Measurements from ENCODE around the gene PLCB4. TPM values are rescaled to one million over a fixed set of nuclear protein-coding genes. Genes with fewer than 3 reads are reported as not detected.
A peak's percentile ranks its signal among the peaks of the same experiment; 100 is the strongest.

Gene PLCB4
- polyA plus RNA-seq, 1 donor (not counting 4 experiments of a cell fraction or from before 2014, with no cell fraction given), result 4.1 TPM

DNA sequence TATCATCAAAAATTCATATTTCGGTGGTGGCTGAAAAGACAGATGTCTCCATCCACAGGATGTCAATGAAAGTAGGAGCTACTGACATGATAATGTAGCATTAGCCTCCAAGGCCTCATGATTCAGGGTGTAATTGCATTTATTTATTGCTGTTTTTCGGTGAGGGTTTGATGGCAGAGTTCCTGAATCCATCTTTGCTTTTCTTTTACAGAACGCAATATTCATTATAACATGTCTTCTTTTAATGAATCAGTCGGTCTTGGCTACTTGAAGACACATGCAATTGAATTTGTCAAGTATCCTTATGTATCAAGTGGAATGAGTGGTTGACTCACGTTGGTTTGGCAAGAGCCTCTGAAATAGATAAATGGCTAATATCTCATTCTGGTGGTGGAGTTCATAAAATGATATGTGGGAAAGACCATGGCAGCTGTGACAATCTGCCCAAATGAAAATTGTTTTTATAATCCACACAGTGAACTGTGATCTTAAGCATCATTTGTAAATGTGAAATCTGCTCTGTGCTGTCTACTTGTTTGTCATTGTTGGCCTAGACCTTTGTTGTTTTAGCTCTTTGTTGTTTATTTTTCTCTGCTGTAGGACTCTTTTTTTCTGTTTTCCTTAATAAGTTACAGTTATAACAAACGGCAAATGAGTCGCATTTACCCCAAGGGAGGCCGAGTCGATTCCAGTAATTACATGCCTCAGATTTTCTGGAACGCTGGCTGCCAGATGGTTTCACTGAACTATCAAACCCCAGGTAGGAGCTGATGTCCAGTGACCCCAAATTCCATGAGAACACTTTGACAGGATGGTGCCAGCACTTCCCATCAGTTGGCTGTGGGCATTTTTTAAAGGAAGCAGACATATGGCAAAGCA is 339.8 kb downstream of the PLCB4 start:
- Histone ChIP-seq H3K9me3 (ENCODE audit: control insufficient read depth, low read depth, low read length) (no peaks in the 10 kb centered on the region), H3K36me3 (ENCODE audit: control insufficient read depth in 2 of 2, extremely low read depth in 1 of 2, insufficient read depth in 2 of 2, low read length in 2 of 2) (no peaks in the 10 kb centered on the region), H3K4me2 (ENCODE audit: control insufficient read depth, extremely low read depth, insufficient read depth, low read depth, low read length) (peak overlapping the region; percentile 45), H3K4me3 (ENCODE audit: control insufficient read depth in 2 of 3, extremely low read depth in 1 of 3, insufficient read depth in 2 of 3, low read depth in 1 of 3, low read length in 3 of 3) (no peak overlapping the region), H3K27me3 (ENCODE audit: control insufficient read depth, extremely low read depth, insufficient read depth, low read length) (no peaks in the 10 kb centered on the region), H3K27ac (ENCODE audit: control insufficient read depth, insufficient read depth, low read length) (no peak overlapping the region), H3K79me2 (ENCODE audit: control insufficient read depth, insufficient read depth, low read length) (no peaks in the 10 kb centered on the region), H4K20me1 (ENCODE audit: control insufficient read depth, extremely low read depth, insufficient read depth, low read length) (no peaks in the 10 kb centered on the region), H3K9me1 (ENCODE audit: control insufficient read depth, extremely low read depth, insufficient read depth, low read length) (no peaks in the 10 kb centered on the region), H2AFZ (ENCODE audit: control insufficient read depth, low read length) (no peak overlapping the region), H3K9ac (ENCODE audit: control insufficient read depth, extremely low read depth, insufficient read depth, low read length) (no peak overlapping the region), H3K4me1 (ENCODE audit: control insufficient read depth, extremely low read depth, insufficient read depth, low read length) (peaks cover 12% of the 10 kb centered on the region)
- no peak for TF ChIP-seq EZH2 (IDR thresholded peaks at IDR 0.05; ENCODE audit: low read length)
- TF ChIP-seq, protein P1, sequence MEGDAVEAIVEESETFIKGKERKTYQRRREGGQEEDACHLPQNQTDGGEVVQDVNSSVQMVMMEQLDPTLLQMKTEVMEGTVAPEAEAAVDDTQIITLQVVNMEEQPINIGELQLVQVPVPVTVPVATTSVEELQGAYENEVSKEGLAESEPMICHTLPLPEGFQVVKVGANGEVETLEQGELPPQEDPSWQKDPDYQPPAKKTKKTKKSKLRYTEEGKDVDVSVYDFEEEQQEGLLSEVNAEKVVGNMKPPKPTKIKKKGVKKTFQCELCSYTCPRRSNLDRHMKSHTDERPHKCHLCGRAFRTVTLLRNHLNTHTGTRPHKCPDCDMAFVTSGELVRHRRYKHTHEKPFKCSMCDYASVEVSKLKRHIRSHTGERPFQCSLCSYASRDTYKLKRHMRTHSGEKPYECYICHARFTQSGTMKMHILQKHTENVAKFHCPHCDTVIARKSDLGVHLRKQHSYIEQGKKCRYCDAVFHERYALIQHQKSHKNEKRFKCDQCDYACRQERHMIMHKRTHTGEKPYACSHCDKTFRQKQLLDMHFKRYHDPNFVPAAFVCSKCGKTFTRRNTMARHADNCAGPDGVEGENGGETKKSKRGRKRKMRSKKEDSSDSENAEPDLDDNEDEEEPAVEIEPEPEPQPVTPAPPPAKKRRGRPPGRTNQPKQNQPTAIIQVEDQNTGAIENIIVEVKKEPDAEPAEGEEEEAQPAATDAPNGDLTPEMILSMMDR (optimal IDR thresholded peaks at IDR 0.05 in 1 of 3, IDR thresholded peaks at IDR 0.05 in 1 of 3, conservative IDR thresholded peaks at IDR 0.05 in 1 of 3; ENCODE audit: extremely low read depth in 1 of 3, insufficient read depth in 2 of 3, low read length in 3 of 3), result no peak
- no peak for FAIRE-seq
- no peak for DNase-seq (ENCODE audit: low read depth, low spot score)
- dilution Hi-C loops (cut with MboI; ENCODE audit: extremely low pct_ligation_motif_present, low sequenced_read_pairs), result no loop called here

DNA sequence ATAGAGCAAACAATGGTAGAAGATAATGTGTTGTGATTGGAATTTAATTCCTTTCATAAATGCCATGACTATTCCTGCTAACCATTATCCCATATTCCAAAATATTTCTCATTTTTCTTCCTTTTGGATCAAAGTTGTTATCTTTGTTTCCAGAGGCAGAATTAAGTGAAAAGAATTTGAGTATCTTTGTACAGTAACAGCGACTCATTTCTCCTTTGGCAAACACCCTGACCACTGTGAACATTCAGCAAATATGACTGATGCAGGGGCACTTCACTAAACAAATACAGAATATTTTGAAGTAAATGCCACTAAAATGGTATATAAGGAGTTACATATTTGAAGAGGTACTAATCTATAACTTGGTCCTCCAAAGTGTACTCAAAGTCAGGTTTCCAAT is 340.5 kb downstream of the PLCB4 start:
- no peak overlapping the region for H3K27ac ChIP-seq (ENCODE audit: control insufficient read depth, insufficient read depth, low read length)
- no peaks in the 10 kb centered on the region for H3K9me1 ChIP-seq (ENCODE audit: control insufficient read depth, extremely low read depth, insufficient read depth, low read length)
- no peak for TF ChIP-seq EZH2 (IDR thresholded peaks at IDR 0.05; ENCODE audit: low read length)
- TF ChIP-seq, protein P1 (optimal IDR thresholded peaks at IDR 0.05 in 1 of 3, IDR thresholded peaks at IDR 0.05 in 1 of 3, conservative IDR thresholded peaks at IDR 0.05 in 1 of 3; ENCODE audit: extremely low read depth in 1 of 3, insufficient read depth in 2 of 3, low read length in 3 of 3), result no peak
- no peaks in the 10 kb centered on the region for H3K27me3 ChIP-seq (ENCODE audit: control insufficient read depth, extremely low read depth, insufficient read depth, low read length)
- H3K4me2 ChIP-seq (ENCODE audit: control insufficient read depth, extremely low read depth, insufficient read depth, low read depth, low read length), result no peak overlapping the region
- dilution Hi-C loops (cut with MboI; ENCODE audit: extremely low pct_ligation_motif_present, low sequenced_read_pairs), result no loop called here
- H4K20me1 ChIP-seq (ENCODE audit: control insufficient read depth, extremely low read depth, insufficient read depth, low read length), result no peaks in the 10 kb centered on the region
- H3K9ac ChIP-seq (ENCODE audit: control insufficient read depth, extremely low read depth, insufficient read depth, low read length), result no peak overlapping the region
- H3K9me3 ChIP-seq (ENCODE audit: control insufficient read depth, low read depth, low read length), result no peaks in the 10 kb centered on the region
- no peak overlapping the region for H2AFZ ChIP-seq (ENCODE audit: control insufficient read depth, low read length)
- DNase-seq (ENCODE audit: low read depth, low spot score) (no peak), FAIRE-seq (no peak)
- H3K36me3 ChIP-seq (ENCODE audit: control insufficient read depth in 2 of 2, extremely low read depth in 1 of 2, insufficient read depth in 2 of 2, low read length in 2 of 2), result no peaks in the 10 kb centered on the region
- H3K4me3 ChIP-seq (ENCODE audit: control insufficient read depth in 2 of 3, extremely low read depth in 1 of 3, insufficient read depth in 2 of 3, low read depth in 1 of 3, low read length in 3 of 3), result no peak overlapping the region
- peaks cover 12% of the 10 kb centered on the region for H3K4me1 ChIP-seq (ENCODE audit: control insufficient read depth, extremely low read depth, insufficient read depth, low read length)
- no peaks in the 10 kb centered on the region for H3K79me2 ChIP-seq (ENCODE audit: control insufficient read depth, insufficient read depth, low read length)
